ENCODE results near the gene GATB.
A peak's percentile ranks its signal among the peaks of the same experiment; 100 is the strongest.

The GATB gene

DNA sequence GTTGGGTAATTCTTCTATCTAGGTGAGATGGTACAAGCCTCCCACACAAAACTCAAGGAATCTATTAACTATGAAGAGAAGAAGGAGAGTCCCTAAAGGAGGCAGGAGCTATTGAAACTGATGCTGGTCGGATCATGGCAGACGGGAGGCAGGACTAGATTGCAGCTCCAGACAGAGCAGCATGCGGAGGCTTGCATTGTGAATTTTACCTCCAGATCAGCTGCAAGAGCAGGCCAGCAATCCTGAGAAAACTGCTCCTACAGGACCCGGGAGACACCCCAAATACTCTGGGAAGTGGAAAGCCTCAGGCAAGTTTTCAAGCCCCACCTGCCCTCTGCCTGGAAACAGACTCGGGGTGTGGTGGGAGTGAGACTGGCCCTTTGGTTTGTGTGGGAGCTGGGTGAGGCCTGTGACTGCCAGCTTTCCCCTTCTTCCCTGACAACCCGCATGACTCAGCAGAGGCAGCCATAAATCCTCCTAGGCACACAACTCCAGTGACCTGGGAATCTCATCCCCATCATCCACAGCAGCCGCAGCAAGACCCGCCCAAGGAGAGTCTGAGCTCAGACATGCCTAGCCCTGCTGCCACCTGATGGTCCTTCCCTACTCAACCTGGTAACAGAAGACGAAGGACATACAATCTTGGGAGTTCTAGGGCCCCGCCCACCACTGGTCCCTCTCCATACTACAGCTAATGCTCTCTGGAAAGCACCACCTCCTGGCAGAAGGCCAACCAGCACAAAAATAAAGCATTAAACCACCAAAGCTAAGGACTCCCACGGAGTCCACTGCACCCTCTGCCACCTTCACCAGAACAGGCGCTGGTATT, 30.9 kb downstream of the GATB start:
- DNase-seq = no peak

DNA sequence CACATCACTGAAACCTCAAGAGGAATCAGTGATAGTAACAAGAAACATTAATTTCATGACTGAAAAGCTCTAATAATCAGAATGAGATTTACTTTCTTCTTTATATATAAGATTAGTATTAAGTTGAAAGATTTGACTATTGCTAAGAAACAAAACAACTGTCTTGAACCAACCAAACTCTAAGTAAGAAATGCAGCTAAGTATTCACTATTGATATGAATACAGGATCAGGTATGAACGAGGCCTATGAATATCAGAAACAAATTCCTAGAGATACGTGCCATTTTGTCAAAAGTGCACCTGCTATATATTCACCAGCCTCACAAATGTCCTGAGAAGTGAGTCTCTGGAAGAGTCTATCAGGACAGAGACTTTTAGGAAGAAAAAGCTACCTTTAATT, 32.1 kb downstream of the GATB start:
- DNase-seq = no peak

DNA sequence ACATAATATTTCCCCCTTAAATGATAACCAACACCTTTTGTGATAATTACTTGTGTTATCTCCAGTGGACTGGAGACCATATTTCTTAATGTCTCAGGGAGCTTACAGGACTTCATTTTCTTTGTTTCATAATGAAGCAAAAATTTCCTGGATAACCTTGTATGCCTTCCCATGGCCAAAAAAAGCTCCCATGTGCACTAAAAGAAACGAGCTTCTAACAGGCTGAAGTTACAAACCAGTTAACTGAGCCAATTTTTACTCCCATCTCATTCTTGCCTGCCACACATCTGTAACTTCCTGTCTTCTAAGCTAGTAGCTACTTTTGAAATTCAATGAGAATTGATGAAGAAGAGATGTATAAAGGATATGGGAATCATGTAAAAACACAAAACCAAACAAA, 32.8 kb downstream of the GATB start:
- DNase-seq = no peak

DNA sequence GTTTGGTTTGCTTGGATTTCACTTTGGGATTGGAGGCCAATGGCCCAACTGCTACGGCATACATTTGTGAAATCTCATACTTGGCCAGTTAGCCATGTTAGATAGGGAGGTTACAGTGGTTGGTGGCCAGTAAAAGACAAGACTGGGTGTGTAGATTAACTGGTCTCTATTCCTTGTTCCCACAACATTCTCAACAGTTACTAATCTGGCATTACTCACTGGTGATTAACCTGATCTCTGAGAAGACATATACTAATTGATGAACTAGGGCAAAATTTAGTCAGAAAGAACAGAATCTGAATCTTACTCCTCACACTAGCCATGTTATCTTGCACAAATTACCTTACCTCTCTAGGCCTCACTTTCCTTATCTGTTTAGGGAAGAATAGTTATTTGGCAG, 33.4 kb downstream of the GATB start:
- DNase-seq = no peak

DNA sequence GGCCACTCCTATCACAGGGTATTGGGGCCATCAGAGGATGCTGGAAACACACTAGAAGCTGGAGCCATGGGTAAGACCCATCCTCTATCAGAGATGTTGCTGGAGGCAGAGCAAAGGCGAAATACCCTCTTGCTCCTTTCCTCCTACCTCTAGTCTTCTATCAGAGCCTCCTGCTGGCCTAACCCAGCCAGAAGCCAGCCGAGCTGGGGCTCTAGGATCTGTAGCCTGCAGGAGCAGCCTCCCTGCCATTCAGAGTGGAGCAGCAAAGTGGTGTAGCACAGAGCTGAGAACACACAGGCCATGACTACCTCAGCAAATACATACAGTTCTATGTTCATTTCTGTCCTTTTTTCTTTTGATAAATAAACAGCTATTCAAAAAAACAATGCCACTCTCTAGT, 35.7 kb downstream of the GATB start:
- no peak for DNase-seq

DNA sequence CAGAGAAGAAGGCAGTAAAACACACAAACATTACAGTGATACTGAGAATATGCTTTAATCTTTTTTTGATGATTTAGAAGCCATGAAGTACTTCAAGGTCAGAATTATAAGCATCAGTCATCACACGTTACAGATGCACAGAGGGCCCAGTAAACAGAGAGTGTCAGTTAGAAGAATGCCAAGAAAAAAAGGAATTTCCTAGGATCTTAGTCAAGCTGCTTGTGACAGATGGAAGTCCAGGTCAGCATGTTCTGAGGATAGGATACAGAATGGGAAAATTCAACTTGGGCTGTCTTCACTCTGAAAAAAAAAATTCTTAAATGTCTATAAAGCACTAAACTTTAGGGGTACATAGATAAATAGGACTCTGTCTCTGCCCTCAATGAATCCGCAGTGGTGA, 38.9 kb downstream of the GATB start:
- DNase-seq = no peak

DNA sequence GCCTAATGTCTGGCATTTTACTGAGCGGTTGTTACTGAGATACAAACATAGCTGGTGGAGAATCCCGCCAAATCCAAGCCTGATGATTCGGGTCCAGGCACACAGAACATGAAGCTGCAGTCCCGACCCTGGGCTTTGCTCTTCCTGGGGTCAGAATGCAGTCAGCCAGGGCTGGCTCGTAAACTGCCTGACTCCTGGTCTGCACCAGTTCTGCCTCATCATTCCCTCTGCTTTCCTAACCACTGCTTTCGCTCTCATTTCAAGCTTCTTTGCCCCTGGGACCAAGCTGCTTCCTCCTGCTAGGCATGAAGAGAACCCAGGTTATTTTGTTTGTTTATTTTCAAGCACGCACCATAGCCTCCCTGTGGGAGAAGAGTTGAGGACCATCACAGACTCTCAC, 39.3 kb downstream of the GATB start:
- DNase-seq = no peak

DNA sequence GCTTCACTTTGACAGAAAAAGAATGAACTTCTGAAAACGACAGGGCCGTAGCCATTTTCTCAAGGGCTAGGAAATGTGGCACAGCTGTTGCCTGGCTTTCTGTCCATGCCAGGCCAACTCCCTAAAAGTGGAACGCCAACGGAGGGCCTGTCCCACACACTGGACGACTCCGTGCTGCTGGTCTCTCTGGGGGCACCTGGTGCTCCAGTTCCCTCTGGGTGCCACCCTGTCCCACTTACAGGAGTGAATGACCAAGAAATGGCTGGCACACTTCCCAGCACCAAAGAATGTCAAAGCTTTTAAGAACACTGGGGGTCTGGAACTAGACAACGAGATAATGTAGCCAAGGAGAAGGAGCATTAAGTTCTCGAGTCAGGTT, 40.9 kb downstream of the GATB start:
- DNase-seq = no peak

DNA sequence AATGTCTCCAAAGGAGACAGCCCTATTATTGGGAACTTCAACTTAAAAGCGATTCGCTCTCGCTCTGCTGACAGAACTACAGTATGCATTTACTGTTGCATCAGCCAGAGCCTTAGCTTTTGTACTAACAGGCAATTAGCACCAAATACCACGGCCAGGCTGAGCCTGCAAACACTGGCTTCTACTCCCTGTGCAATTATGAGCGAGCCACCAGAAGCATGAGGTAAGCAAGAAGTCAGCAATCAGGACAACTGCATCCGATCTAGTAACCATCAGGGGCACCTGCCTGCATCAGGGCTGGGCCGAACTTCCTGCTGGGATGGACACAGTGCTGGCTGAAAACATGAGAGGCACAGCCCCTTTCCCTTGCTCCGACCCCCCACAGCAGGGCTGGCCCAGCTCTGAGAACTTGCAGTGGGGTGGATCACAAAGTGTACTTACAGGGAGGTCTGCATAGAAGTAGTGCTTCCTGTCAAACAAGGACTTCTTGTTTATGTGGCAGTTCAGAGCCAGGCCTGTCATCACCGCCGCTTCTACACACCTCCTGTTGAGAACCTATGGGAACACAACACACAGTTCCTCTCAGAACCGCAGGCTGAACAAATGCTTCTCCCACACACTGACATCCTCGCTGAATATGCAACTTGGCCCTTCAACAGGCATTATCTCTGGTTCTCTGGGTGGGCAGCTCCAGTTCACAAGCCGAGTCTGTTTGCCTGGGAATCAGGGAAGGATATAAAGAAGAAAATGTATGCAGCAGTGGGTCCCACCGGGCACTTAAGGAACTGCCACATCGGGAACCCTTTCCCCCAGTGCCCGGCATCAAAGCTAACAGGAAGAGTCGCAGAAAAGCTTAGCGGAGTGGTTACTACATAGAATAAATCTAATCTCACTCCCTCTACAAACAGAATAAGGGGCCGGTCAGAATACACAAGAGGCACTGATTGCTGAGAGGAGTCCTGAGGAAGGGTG, 41.5 kb downstream of the GATB start:
- DNase-seq = no peak

DNA sequence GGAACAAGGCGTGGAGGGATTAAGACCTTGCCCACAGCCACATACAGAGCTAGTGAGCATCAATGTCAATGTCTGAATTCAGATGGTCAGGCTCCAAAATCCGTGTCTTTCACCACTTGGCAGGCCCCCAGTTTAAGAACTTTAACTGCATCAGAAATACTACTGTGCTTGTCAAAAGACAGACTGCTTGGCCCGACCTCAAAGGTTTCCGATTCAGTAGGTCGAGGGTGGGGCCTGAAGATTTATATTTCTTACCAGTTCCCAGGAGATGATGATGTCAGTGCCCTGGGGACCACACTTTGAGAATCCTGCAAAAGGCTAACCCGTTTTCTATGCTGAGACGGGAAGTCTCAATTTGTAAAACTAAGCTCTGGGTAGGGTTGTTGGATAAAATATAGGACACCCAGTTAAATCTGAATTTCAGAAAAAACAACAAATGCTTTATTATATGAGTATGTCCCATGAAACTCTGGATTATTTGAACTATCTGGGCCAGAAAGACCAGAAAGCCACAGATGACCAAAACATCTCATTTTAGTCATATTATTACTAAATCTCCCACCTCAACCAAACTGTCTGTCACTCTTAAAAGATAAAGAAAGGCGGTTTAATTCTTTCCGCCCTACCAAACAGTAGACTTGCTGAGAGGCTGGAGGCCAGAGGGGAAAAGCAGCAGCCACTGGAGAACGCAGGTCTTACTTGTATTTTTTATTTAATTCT, 42.7 kb downstream of the GATB start:
- DNase-seq = no peak

DNA sequence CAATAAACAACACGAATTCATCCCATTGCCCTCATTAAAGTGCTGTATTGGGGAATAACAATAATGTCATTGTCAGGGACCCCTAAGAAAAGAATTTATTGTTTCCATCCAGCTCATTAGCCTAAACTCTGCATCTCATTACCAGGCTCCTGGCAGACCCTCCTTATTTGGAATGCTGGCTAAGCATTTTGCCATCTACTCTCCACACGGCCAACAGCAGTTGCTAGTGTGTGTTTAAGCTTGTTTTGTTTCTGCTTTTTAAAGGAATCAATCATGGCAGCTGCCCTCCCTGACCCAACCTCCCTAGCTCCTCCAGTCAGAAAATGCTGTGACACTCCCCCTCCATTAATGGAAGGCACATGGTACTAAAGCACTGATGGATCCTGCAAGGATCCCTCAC, 43.5 kb downstream of the GATB start:
- peak; percentile 42 for DNase-seq

DNA sequence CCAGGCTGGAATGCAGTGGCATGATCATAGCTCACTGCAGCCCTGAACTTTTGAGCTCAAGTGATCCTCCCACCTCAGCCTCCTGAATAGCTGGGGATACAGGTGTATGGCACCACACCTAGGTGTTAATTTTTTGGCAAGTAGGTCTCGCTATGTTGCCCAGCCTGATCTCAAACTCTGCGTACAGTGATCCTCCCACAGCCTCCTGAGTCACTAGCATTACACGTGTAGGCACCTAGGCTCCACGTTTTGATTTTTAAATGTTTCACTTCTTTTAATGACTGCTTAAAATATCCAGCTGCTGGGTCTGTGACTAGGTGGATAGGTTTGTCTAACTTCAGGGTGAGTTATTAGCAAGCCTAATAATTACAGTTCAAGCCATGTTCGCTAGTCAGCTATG, 44.5 kb downstream of the GATB start:
- DNase-seq = no peak

DNA sequence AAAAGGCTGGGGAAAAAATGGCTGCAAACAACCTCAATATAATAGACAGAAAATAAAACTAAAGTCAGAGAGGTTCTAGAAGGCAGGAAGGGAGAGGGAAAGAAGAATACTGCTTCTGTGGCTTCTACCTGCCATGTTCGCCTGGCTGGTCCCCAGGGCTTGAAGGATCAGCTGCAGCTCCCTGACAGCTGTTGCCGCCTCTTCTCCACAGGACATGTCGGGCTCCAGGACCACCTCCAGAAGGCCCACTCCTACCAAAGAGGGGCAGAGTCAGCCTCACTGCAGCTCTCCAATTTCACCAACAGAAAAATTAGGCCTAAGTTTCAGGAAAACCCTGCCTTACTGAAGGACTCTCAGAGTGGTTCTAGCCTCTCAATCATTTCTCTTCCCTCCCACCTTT, 44.9 kb downstream of the GATB start:
- DNase-seq = peak; percentile 44

DNA sequence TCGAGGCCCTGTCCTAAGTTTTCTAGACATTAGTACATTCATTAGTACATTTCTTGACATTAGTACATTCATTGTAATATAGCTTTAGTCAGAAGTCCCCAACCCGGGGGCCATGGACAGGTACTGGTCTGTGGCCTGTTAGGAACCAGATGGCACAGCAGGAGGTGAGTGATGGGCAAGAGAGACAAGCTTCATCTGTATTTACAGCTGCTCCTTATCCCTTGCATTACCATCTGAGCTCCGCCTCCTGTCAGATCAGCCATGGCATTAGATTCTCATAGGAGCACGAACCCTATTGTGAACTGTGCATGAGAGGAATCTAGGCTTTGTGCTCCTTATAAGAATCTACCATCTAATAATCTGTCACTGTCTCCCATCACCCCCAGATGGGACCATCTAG, 48.0 kb downstream of the GATB start:
- no peak for DNase-seq

DNA sequence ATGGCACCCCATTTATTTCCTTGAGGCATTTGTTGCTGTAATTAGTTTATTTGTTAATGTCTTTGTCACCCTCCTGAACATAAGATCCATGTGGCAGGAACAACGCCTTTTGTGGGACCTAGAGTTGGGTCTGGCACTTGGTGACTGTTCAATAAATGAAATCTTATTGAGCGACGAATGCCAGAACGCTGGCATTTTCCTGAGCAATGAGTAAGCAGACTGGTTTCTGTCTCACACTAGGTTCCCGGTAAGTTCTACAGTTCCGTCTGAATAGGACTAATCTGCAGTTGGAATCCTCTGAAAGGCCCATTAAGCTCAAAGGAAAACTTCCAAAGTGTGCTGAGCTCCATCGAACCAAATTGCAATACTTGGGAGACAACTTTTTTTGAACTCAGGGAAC, 49.2 kb downstream of the GATB start:
- no peak for DNase-seq

DNA sequence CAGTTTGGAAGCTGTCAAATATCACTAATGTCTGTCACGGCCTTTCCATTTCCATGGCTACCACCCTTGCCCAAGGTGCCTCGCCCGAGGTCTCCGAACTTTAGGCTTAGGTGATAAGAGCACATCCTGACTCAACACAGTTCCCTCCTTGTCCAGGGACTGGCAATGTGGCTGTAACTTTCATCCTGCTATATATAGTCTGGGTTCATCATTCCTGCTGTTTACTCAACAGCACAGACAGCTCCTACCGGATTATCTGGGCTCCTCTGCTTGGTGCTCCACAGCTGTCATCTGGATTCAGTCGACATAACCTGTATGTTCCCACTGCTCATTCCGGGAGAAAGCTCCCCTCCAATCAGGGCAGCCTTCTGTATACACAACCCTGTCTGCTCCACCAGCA, 51.2 kb downstream of the GATB start:
- DNase-seq = no peak

DNA sequence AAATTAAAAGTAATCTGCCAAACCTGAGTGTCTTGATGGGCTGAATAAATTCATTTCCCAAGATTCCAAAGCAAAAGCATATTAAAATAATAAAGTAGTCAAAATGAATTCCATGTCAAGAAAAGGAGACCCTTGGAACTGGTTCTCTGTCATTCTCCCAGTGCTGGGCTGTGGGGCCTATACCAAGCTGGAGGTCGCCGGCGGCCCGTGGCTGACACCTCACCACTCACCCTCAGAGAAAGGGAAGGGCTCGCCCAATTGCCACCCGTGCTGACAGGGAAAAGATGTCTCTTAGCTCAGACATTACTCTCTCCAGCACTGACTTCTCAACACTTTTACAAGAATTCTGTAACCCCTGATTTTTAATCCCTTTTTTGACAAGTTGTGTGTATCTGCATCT, 51.7 kb downstream of the GATB start:
- no peak for DNase-seq

DNA sequence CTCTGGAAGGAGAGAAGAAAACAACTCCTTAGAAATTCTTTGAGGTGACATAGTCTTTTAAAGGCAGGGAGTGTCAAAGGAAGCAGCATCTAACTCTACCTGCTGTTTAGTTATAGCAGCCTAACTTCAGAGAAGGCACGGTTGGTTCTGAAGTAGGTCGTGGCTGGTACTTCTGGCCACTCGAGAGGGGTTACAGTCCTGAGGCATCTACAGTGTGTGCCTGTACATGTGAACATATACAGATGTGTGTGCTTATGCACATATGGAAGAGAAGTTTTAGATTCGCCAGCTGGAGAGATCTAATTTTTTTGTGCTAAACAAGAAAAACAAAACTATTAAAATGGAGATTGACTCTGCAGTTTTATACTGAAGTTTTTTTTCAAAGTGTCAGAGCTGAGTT, 52.7 kb downstream of the GATB start:
- no peak for DNase-seq

DNA sequence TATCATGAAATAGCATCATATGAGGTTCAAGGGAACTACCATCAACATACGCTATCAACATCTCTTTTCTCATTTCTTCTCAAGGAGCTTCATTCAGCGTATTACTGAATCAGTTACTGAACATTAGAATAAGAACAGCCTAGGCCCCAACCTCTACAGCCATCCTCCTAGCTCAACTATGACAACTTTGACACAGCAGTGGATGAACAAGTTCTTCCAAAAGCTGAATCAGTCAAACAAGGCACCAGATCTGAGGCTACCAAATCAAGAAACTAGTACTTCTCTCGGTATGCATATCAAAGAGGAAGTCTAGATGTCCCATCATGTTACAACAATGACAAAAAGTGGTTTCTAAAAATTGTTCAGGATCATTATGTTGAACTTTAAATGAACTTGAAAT, 57.4 kb downstream of the GATB start:
- no peak for DNase-seq

DNA sequence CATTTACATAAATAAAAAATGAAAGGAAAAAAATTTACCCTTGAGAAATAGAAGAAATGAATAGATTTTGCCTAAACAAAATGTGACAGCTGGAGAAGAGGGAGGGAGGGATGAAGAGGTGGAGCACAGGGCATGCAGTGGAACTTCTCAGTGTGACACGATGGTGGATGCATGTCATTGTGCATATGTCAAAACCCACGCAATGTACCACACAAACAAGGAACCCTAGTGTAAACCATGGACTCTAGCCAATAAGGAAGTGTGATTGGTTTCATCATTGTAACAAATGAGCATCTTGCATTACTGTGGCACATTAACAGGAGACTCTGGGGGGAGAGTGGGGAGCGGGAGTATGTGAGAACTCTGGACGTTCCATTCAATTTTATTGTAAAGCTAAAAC, 58.6 kb downstream of the GATB start:
- DNase-seq = no peak

DNA sequence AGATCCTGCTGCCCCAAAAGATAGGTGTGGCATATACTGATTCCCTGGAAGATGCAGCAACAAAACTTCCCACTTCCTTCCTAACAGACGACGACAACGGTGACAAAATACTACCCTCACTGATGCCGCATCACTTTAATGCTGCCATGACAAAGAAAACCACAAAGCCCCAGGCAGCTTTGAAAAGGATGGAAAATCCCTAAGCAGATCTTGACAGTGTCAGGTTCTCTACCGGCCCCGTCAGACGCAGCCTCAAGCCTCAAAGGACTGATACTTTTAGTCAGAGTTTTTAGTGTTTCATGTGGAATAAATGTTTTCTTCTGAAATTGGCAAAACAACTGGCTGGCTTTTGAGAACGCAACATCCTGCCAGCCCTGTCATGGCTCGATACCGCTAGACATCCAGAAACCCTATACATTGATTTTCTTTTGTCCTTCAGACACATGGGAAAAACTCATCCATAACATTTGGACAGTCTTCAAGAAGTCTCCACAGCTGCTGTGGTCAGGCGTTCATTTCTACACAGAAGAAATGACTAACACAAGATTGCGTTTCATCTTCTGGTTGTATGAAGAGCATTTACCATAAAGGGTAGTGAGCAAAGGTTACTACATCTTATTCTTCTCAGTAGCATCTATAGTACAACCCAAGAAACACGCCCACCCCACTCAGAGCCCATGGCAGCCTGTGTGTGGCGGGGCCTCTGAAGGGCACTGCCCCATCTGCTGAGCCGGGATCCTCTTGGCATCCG, 60.1 kb downstream of the GATB start:
- no peak for DNase-seq

DNA sequence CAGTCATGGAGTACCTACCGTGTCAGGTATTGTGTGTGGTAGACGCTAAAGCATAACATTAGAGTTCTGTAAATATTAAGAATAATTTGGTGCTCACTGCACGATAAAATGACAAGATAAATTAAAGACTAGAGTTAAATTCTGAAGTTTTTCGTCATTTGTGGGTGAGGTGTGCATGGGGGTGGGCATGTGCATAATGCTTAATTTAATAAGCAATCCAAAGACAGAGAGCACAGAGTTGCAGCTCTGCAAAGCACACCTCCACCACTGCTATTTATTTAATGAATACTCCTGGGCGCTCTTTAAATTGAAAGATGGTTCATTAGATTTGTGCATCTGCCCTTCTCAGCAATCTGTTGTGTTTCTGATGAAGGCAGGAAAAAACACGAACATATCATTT, 62.6 kb downstream of the GATB start:
- no peak for DNase-seq
